ENCODE data around the gene MAPK12.
"Not testable (repeated sequence)": the region's sequence is repeated elsewhere in the genome, so short reads cannot be mapped to it uniquely, and the experiment has no call there.

MAPK12 gene

DNA sequence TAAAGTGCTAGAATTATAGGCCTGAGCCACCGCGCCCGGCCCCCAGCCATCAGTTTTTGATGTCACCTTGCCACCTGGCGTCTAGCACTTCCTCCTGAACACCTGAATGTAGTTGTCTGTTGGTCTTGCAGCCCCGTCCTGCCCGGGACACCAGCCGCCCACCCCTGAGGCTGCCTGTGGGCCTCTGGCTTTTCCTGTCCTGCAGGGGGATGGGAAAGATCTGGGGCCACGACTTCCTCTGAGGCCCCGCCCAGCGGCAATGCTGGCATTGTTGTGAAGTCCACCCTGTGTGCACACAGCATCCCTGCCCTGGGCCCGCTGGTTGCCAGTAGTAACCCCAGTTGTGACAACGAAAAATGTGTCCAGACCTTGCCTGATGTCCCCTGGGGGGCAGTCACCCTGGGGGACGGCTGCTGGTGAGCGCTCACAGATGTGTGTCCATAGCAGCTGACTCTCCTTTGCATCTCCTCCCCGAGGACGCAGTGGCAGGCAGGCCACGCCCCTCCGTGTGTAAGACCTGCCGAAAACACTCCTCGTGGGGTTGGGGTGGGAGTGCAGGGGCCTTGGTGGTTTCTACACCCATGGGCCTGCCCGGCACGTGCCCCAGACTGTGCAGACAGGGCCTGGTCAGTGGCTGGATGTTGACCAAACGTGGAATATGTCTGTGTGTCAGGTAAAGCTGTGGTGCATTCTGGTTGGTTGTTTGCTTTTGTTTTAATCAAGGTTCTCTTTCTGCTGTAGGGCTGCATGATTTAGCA is 53.9 kb downstream of the MAPK12 start:
- H3K27ac ChIP-seq (ENCODE audit: low read depth, low read length, severe bottlenecking) = no peak overlapping the region
- peaks cover 86% of the 10 kb centered on the region for H3K36me3 ChIP-seq (ENCODE audit: control insufficient read depth, insufficient read depth, low read length)
- H3K4me3 ChIP-seq (ENCODE audit: extremely low read depth, insufficient read depth, low read length, poor library complexity, severe bottlenecking) = no peak overlapping the region
- H3K9me3 ChIP-seq (ENCODE audit: control insufficient read depth, low read length) = peaks cover 9% of the 10 kb centered on the region
- WGBS, 2 experiments (ENCODE audit: insufficient coverage in 2 of 2) = 88 to 92% methylated on average over 18 to 23 of the region's 23 CpGs
- peaks cover 8% of the 10 kb centered on the region for H3K4me1 ChIP-seq (ENCODE audit: control insufficient read depth, insufficient read depth, low read length, poor library complexity, severe bottlenecking)

DNA sequence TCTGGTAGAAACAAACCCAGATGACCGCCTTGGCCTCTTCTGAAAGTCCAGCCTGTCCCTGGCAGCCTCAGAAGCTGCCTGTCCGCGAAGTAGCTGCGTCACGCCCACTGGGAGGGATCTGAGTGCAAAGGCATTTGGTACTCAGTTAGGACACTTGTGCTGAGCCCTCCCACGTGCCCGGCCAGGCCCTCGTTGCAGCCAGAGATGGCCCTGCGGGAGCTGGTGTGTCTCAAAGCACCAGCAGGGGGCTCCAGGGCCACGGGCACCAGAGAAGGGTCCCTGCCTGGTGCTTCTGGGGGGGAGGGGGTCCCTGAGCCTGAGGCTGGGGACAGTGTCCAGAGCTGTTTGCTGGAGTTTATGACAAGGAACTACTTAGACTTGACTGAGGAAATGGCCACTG is 54.9 kb downstream of the MAPK12 start:
- peaks cover 80% of the 10 kb centered on the region for H3K36me3 ChIP-seq (ENCODE audit: control insufficient read depth, insufficient read depth, low read length)
- H3K9me3 ChIP-seq (ENCODE audit: control insufficient read depth, low read length) = peaks cover 10% of the 10 kb centered on the region
- 63 to 64% methylated on average over 8 to 10 of the region's 10 CpGs for WGBS, 2 experiments (ENCODE audit: insufficient coverage in 2 of 2)
- H3K27ac ChIP-seq (ENCODE audit: low read depth, low read length, severe bottlenecking) = no peak overlapping the region
- H3K4me3 ChIP-seq (ENCODE audit: extremely low read depth, insufficient read depth, low read length, poor library complexity, severe bottlenecking) = no peak overlapping the region
- peaks cover 8% of the 10 kb centered on the region for H3K4me1 ChIP-seq (ENCODE audit: control insufficient read depth, insufficient read depth, low read length, poor library complexity, severe bottlenecking)

DNA sequence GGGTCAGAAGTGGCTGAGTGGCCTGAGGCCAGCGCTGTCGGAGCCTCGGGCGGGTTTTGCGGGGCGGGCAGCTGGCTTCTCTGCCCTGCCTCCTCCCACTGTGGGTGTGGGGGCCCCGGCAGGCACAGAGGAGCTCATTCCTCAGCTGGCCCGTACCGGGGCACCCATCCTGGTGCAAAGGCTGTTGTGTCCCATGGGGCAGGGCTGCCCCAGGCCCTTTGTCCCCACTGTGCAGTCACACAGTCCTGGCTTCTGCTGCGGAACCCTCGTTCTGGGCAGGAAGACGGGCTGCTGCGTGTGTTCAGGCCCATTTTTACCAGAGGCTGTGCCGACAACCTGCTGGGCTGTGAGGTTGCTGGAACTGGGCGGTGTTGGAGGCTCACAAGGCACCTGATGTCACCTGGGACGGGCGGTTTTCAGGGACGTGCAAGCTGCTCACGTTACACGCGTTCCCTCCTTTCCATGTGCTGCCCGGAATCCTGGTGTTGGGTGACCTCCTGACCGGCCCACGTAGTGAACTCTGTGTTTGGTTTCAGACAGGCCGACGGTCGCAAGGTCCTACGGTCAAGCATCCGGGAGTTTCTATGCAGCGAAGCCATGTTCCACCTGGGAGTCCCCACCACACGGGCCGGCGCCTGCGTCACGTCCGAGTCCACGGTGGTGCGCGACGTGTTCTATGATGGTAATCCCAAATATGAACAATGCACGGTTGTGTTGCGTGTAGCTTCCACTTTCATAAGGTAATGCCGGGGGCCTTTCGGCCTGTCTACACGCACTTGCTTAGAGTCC is 55.5 kb downstream of the MAPK12 start:
- Histone ChIP-seq H3K27ac (ENCODE audit: low read depth, low read length, severe bottlenecking) (no peak overlapping the region), H3K36me3 (ENCODE audit: control insufficient read depth, insufficient read depth, low read length) (peaks cover 74% of the 10 kb centered on the region), H3K9me3 (ENCODE audit: control insufficient read depth, low read length) (peaks cover 10% of the 10 kb centered on the region), H3K4me3 (ENCODE audit: extremely low read depth, insufficient read depth, low read length, poor library complexity, severe bottlenecking) (no peak overlapping the region), H3K4me1 (ENCODE audit: control insufficient read depth, insufficient read depth, low read length, poor library complexity, severe bottlenecking) (peaks cover 8% of the 10 kb centered on the region)
- WGBS, 2 experiments (ENCODE audit: insufficient coverage in 2 of 2) = 96 to 97% methylated on average over 37 to 39 of the region's 45 CpGs

DNA sequence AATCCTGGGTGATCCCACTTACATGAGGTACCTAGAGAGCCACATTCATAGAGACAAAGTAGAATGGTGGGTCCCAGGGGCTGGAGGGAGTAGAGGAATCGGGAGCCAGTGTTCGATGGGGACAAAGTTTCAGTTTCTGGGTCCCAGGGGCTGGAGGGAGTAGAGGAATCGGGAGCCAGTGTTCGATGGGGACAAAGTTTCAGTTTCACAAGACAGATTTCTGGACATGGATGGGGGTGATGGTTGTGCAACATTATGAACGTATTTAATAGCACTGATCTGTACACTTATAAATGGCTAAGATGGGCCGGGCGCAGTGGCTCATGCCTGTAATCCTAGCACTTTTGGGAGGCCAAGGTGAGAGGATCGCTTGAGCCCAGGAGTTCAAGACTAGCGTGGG is 56.5 kb downstream of the MAPK12 start:
- 92 to 97% methylated on average over 9 of the region's 9 CpGs for whole genome bisulfite sequencing, 2 experiments (ENCODE audit: insufficient coverage in 2 of 2)
- not testable (repeated sequence) for H3K4me1 ChIP-seq (ENCODE audit: control insufficient read depth, insufficient read depth, low read length, poor library complexity, severe bottlenecking); H3K4me3 ChIP-seq (ENCODE audit: extremely low read depth, insufficient read depth, low read length, poor library complexity, severe bottlenecking); H3K27ac ChIP-seq (ENCODE audit: low read depth, low read length, severe bottlenecking)
- Histone ChIP-seq H3K36me3 (ENCODE audit: control insufficient read depth, insufficient read depth, low read length) (peaks cover 64% of the 10 kb centered on the region), H3K9me3 (ENCODE audit: control insufficient read depth, low read length) (peaks cover 10% of the 10 kb centered on the region)

DNA sequence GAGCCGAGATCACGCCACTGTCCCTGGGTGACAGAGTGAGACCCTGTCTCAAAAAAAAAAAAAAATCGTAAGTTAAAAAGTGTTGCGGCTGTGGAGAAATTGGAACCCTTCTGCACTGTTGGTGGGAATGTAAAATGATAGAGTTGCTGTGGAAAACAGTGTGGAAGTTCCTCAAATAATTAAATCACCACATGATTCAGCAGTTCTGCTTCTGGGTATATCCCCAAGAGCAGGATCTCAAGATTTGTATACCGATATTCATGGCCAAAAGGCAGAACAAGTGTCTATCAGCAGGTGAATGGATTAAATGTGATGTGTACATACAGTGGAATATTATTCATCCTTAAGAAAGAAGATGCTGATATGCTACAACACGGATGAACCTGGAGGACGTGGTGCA is 56.9 kb downstream of the MAPK12 start:
- H3K9me3 ChIP-seq (ENCODE audit: control insufficient read depth, low read length) = peaks cover 10% of the 10 kb centered on the region
- peaks cover 64% of the 10 kb centered on the region for H3K36me3 ChIP-seq (ENCODE audit: control insufficient read depth, insufficient read depth, low read length)
- H3K4me1 ChIP-seq (ENCODE audit: control insufficient read depth, insufficient read depth, low read length, poor library complexity, severe bottlenecking) = peaks cover 12% of the 10 kb centered on the region
- no peak overlapping the region for H3K27ac ChIP-seq (ENCODE audit: low read depth, low read length, severe bottlenecking)
- 85 to 93% methylated on average over 4 to 6 of the region's 7 CpGs for WGBS, 2 experiments (ENCODE audit: insufficient coverage in 2 of 2)
- no peak overlapping the region for H3K4me3 ChIP-seq (ENCODE audit: extremely low read depth, insufficient read depth, low read length, poor library complexity, severe bottlenecking)

DNA sequence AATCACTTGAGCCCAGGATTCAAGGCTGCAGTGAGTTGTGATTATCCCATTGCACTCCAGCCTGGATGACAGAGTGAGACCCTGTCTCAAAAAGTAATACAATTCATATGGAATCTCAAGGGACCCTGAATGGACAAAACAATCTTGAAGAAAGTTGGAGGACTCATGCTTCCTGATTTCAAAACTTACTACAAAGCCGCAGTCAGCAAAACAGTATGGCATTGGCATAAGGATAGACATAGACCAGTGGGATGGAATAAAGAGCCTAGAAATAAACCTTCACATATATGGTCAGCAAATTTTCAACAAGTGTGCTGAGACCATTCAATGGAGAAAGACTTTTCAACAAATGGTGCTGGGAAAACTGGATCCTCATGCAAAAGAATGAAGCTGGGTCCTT is 58.2 kb downstream of the MAPK12 start:
- no peak overlapping the region for H3K27ac ChIP-seq (ENCODE audit: low read depth, low read length, severe bottlenecking)
- H3K4me3 ChIP-seq (ENCODE audit: extremely low read depth, insufficient read depth, low read length, poor library complexity, severe bottlenecking) = no peak overlapping the region
- peaks cover 60% of the 10 kb centered on the region for H3K36me3 ChIP-seq (ENCODE audit: control insufficient read depth, insufficient read depth, low read length)
- H3K4me1 ChIP-seq (ENCODE audit: control insufficient read depth, insufficient read depth, low read length, poor library complexity, severe bottlenecking) = peaks cover 14% of the 10 kb centered on the region
- 86% methylated on average over 1 of the region's 1 CpG; no CpG with 5 or more reads in 1 of the 2 experiments for WGBS, 2 experiments (ENCODE audit: insufficient coverage in 2 of 2)
- peaks cover 10% of the 10 kb centered on the region for H3K9me3 ChIP-seq (ENCODE audit: control insufficient read depth, low read length)

Measured in mesodermal cell (in vitro differentiated cells).